Astrocyte of the spinal cord (primary cell): ENCODE measurements around the gene LAMA5.

Experiments
- DNase-seq: peaks from one replicate; pipeline ENCODE4 v3.0.0; 2011; ENCODE audit warnings: low read depth, low spot score
- H3K4me3 ChIP-seq: 2 replicates; pipeline ENCODE4 v1.5.1; 2011; ENCODE audit warnings: low read depth, mild to moderate bottlenecking, low read length, moderate library complexity
- in situ Hi-C: cut with HindIII; loops from 2 replicates; pipeline ENCODE4 v1.10.0; 2017; ENCODE audit warnings: low sequenced_read_pairs
- TF ChIP-seq, protein P1 (sequence below): IDR thresholded peaks from 2 replicates; pipeline ENCODE4 v1.5.1; 2012; ENCODE audit warnings: low read depth, mild to moderate bottlenecking, low read length, inconsistent platforms

LAMA5 gene

GRCh38 chr20:62336329-62336728 lies 30.8 kb downstream of the LAMA5 start:
- H3K4me3 ChIP-seq = no peak overlapping the region
- in situ Hi-C loops = no loop called here
- TF ChIP-seq, protein P1, sequence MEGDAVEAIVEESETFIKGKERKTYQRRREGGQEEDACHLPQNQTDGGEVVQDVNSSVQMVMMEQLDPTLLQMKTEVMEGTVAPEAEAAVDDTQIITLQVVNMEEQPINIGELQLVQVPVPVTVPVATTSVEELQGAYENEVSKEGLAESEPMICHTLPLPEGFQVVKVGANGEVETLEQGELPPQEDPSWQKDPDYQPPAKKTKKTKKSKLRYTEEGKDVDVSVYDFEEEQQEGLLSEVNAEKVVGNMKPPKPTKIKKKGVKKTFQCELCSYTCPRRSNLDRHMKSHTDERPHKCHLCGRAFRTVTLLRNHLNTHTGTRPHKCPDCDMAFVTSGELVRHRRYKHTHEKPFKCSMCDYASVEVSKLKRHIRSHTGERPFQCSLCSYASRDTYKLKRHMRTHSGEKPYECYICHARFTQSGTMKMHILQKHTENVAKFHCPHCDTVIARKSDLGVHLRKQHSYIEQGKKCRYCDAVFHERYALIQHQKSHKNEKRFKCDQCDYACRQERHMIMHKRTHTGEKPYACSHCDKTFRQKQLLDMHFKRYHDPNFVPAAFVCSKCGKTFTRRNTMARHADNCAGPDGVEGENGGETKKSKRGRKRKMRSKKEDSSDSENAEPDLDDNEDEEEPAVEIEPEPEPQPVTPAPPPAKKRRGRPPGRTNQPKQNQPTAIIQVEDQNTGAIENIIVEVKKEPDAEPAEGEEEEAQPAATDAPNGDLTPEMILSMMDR = no peak
- no peak for DNase-seq

DNA sequence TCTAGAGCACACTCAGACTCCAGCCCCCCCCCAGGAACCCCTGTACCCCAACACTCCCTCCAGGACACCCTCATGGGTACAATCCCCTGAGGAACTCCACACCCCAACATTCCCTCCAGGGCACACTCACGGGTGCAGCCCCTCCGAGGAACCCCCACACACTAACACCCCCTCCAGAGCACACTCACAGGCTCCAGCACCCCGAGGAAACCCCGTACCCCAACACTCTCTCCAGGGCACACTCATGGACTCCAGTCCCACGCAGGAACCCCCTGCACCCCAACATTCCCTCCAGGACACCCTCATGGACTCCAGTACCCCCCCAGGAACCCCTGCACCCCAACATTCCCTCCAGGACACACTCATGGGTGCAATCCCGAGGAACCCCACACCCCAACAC lies 31.6 kb downstream of the LAMA5 start:
- TF ChIP-seq, protein P1 = no peak
- no peak for DNase-seq
- in situ Hi-C loops = no loop called here
- H3K4me3 ChIP-seq = no peak overlapping the region

DNA sequence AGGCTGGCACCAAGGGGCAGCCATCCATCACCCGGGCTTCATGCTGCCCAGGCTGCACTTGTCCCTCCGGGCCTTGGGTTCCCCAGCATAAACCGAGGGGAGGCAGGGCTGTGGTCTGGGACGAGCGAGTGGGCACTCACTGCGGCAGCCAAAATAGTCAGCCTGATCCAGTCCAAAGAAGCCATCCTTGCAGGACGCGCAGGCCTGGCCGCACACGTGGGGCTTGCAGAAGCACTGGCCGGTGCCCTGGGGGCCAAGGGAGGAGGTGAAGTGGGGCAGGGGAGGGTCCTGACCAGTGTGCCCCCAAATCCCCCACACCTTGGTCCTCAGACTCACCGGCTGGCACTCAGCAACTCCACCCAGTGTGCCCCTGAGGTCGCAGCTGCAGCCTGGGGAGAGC lies 32.2 kb downstream of the LAMA5 start:
- TF ChIP-seq, protein P1 = no peak
- DNase-seq = no peak
- in situ Hi-C loops = no loop called here
- no peak overlapping the region for H3K4me3 ChIP-seq

DNA sequence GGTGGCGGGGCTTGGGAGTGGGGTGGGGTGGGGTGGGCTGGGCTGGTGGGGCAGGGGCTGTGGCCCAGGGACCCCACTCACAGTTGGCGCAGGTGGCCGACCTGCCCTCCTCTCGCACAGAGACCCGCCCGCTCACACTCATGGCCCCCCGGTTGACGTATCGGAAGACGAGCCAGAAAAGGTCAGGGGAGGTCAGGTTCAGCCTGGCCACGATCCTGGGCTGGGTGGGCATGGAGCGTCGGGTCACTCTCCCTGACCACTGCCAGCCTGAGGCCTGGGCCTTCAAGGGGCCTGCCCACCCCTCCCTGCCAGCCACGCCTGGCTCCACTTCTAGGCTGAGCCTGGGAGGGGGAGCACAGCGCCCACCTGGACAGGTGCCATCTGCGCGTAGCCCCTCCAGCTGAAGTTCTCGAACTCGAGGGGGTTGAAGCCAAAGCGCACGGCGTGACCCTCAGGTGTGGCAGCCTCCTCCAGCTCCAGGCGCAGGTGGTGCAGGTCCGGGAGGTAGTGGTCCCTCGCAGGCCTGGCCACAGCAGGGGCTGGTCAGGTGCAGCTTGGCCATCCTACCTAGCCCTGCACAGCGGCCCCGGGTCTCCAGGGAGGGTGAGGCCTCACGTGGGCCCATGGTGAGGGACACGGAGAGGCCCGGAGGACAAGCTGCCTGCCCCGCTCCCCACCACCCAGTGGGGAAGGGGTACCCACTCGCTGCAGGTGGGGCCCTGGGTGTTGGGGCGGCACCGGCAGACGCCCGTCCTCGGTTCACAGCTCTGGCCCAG lies 33.1 kb downstream of the LAMA5 start:
- DNase-seq = no peak
- H3K4me3 ChIP-seq = no peak overlapping the region
- TF ChIP-seq, protein P1 = no peak
- in situ Hi-C loops = no loop called here

DNA sequence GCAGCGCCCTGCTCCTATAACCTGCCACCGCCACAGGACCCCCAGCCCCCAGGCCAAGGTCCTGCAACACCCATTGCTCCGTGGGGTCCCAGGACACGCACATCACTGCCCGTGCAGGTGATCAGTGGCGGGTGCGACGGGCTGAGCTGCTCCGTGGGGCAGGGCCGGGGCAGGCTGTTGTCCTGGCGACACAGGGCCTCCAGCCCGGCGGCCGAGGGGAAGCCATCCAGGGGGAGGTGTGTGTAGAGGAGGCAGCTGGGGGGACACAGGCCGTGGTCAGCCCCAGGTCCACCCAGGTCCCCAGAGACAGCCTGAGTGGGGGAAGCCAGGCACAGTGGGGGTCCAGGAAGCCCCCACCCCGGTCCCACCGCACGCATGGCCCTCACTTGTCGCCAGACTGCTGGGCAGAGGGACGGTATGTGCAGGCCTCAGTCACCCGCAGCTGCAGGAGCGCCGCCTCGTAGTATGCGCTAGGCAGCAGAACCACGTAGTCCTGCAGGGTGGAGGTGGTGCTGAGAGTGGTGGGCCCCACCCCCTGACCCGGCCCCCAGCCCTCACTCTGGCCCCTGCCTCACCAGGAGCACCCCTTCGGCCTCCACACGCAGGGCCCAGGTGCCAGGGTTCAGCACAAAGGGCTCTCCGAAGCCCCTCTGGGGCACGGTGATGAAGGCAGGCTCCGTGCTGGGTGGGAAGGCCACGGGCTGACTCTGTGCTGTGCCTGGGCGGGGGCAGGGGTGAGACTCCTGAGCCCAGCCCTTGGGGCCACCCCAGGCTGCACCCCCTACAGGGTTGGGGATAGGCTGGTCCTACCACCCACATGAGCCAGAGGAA lies 33.9 kb downstream of the LAMA5 start:
- TF ChIP-seq, protein P1 = no peak
- in situ Hi-C loops = no loop called here

GRCh38 chr20:62332421-62332820 lies 34.7 kb downstream of the LAMA5 start:
- in situ Hi-C loops = no loop called here
- no peak overlapping the region for H3K4me3 ChIP-seq
- TF ChIP-seq, protein P1 = no peak
- no peak for DNase-seq

More for the DNA sequence above, 33.9 kb downstream of the LAMA5 start:
- H3K4me3 ChIP-seq = no peak overlapping the region
- no peak for DNase-seq
